A549 (cell line): Measurements from ENCODE around the gene NFIX. TPM values are rescaled to one million over a fixed set of nuclear protein-coding genes. Genes with fewer than 3 reads are reported as not detected.

Experiments used
- ATAC-seq, 2 experiments: fragments of 200-7000 bp in 1 of 2; fragments of >200 bp in 1 of 2; cut with Nextera tagmentation in 1 of 2; cut with Tn5 transposase in 1 of 2; 3 replicates each; pipeline versions ENCODE4 v1.8.0 to v1.9.1; 2018 to 2020; ENCODE audit warnings: mild to moderate bottlenecking in 1 of 2, moderate library complexity in 1 of 2
- CTCF ChIA-PET: fragments of 300-600 bp; sonication (Branson Sonifier 250); formaldehyde crosslinking; extraction: SDS; loops from one replicate; lab custom pipeline; 2021; ENCODE audit warnings: antibody characterized with exemption, inconsistent platforms; lab: Yijun Ruan, JAX
- POLR2A ChIA-PET: fragments of 350-600 bp; formaldehyde crosslinking; extraction: SDS; loops from one replicate; lab custom pipeline; 2021; ENCODE audit warnings: antibody characterized with exemption, inconsistent platforms; lab: Yijun Ruan, JAX
- DNase-seq, 2 experiments: peaks; one replicate each; pipeline versions ENCODE4 v3.0.0 to v3.0.0-alpha.2; 2011 to 2016; ENCODE audit warnings: low read depth in 1 of 2, low spot score in 1 of 2
- FAIRE-seq: peaks from 2 replicates; lab custom pipeline; 2011; peaks lifted over from hg19 to GRCh38; lab: Jason Lieb, UNC
- H3K27ac ChIP-seq, 2 experiments: fragments of >200 bp; sonication (Bioruptor Twin); formaldehyde crosslinking; 3 replicates each; pipeline ENCODE4 v1.5.1; 2016 to 2017
- H3K4me1 ChIP-seq: fragments of >200 bp; sonication (Bioruptor Twin); formaldehyde crosslinking; 3 replicates; pipeline ENCODE4 v1.6.1; 2016
- H3K4me2 ChIP-seq: fragments of >200 bp; sonication (Bioruptor Twin); formaldehyde crosslinking; 3 replicates; pipeline ENCODE4 v1.6.1; 2016
- H3K4me3 ChIP-seq: fragments of >200 bp; sonication (Bioruptor Twin); formaldehyde crosslinking; 3 replicates; pipeline ENCODE4 v1.5.1; 2016
- H3K9me3 ChIP-seq: fragments of >200 bp; sonication (Bioruptor Twin); formaldehyde crosslinking; 3 replicates; pipeline ENCODE4 v1.6.1; 2016
- CBX2 ChIP-seq: fragments of 200-600 bp; sonication (generic); IDR thresholded peaks from 2 replicates; pipeline ENCODE4 v1.6.1; 2016; ENCODE audit warnings: low read depth, mild to moderate bottlenecking, borderline replicate concordance
- CHD4 ChIP-seq: fragments of 200-600 bp; sonication (generic); IDR thresholded peaks from 2 replicates; pipeline ENCODE4 v1.6.1; 2016; ENCODE audit warnings: antibody characterized with exemption, mild to moderate bottlenecking, borderline replicate concordance
- EP300 ChIP-seq, 2 experiments: fragments of >200 bp; sonication (Bioruptor Twin); formaldehyde crosslinking; IDR thresholded peaks; 2 replicates in 1 of 2; 3 replicates in 1 of 2; pipeline ENCODE4 v1.6.1; 2016 to 2017
- ESRRA ChIP-seq: fragments of 150-350 bp; IDR thresholded peaks from 2 replicates; pipeline ENCODE4 v1.6.1; 2014; ENCODE audit warnings: mild to moderate bottlenecking, low read length, borderline replicate concordance
- HDAC2 ChIP-seq: fragments of 200-600 bp; sonication (generic); IDR thresholded peaks from 2 replicates; pipeline ENCODE4 v1.6.1; 2016
- HMGXB4 ChIP-seq: fragments of 250-450 bp; sonication (Bioruptor Pico); IDR thresholded peaks from 2 replicates; pipeline ENCODE4 v1.5.0; 2021; ENCODE audit warnings: mild to moderate bottlenecking, moderate library complexity, borderline replicate concordance
- HOXA7 ChIP-seq: fragments of 250-450 bp; sonication (Bioruptor Pico); IDR thresholded peaks from 2 replicates; pipeline ENCODE4 v1.5.0; 2020; ENCODE audit warnings: mild to moderate bottlenecking, moderate library complexity
- KDM1A ChIP-seq: fragments of 200-600 bp; sonication (generic); IDR thresholded peaks from 2 replicates; pipeline ENCODE4 v1.6.1; 2016; ENCODE audit warnings: low read depth, mild to moderate bottlenecking
- KDM5A ChIP-seq: fragments of 200-600 bp; sonication (generic); IDR thresholded peaks from 2 replicates; pipeline ENCODE4 v1.6.1; 2016; ENCODE audit warnings: antibody characterized with exemption, mild to moderate bottlenecking
- MAFK ChIP-seq: fragments of 450-650 bp; IDR thresholded peaks from 2 replicates; pipeline ENCODE4 v1.6.1; 2014; ENCODE audit not compliant: partially characterized antibody
- MAZ ChIP-seq: fragments of 150-350 bp; IDR thresholded peaks from 2 replicates; pipeline ENCODE4 v1.6.1; 2014; ENCODE audit warnings: antibody characterized with exemption, low read depth, low read length, borderline replicate concordance
- MYC ChIP-seq: IDR thresholded peaks from 2 replicates; pipeline ENCODE4 v1.6.1; 2012; ENCODE audit warnings: mild to moderate bottlenecking, inconsistent platforms, low read length, improper control_type of control experiment, borderline replicate concordance
- POLR2A ChIP-seq: IDR thresholded peaks from 2 replicates; pipeline ENCODE4 v1.6.1; 2012; ENCODE audit warnings: mild to moderate bottlenecking, low read length
- SREBF2 ChIP-seq: fragments of 450-650 bp; IDR thresholded peaks from 2 replicates; pipeline ENCODE4 v1.6.1; 2014; ENCODE audit warnings: mild to moderate bottlenecking, moderate library complexity
- ZFP36 ChIP-seq: fragments of 450-650 bp; IDR thresholded peaks from 2 replicates; pipeline ENCODE4 v1.6.1; 2014; ENCODE audit warnings: borderline replicate concordance; ENCODE audit not compliant: partially characterized antibody
- WGBS: methylation state at CpG from one replicate; pipeline ENCODE4 v1.1.6; 2017; ENCODE audit errors: missing lambda C conversion rate; 5-methylcytosine and 5-hydroxymethylcytosine counted together
- polyA plus RNA-seq, 4 experiments: library from polyadenylated mRNA; depleted of rRNA in 3 of 4; stranded (reverse); fragments of >200 nt; fragmentation: RNase III in 1 of 4; extraction: RNeasy Plus Mini Kit Qiagen cat#74134 plus additional on column Dnase treatment in 1 of 4; gene quantifications; 2 replicates in 3 of 4; 3 replicates in 1 of 4; pipeline ENCODE4 v1.2.3, GENCODE V29; 2011 to 2017
- TF ChIP-seq, protein P1 (sequence below): IDR thresholded peaks from 2 replicates; pipeline ENCODE4 v1.6.1; 2012; ENCODE audit warnings: low read depth, borderline replicate concordance
- TF ChIP-seq, protein P2 (sequence below): fragments of >200 bp; sonication (Bioruptor Twin); formaldehyde crosslinking; IDR thresholded peaks from 3 replicates; pipeline ENCODE4 v1.5.1; 2016
- TF ChIP-seq, protein P3 (sequence below): fragments of >200 bp; sonication (Bioruptor Twin); formaldehyde crosslinking; IDR thresholded peaks from 3 replicates; pipeline ENCODE4 v1.6.1; 2016

The NFIX gene
- polyA plus RNA-seq, 2 of the 4 experiments (the other 2 are of a cell fraction), result 0.52 to 3.0 TPM

GRCh38 chr19:13094106-13094504 is 98.8 kb downstream of the NFIX start:
- TF ChIP-seq CBX2 (no peak), ZFP36 (no peak), MYC (no peak), SREBF2 (no peak), KDM5A (no peak)
- peak in 1 of 2 experiments; percentile 18; a peak in 3 of 6 replicates for ATAC-seq
- ChIA-PET CTCF (interaction anchor here (0.6 to 9.1 kb wide), 49 partner anchors 10 to 328 kb away, joined by 3 to 309 read pairs (median 5); partner anchors contain the start of genes DAND5, IER2 and STX10), POLR2A (interaction anchor here (0.5 to 0.7 kb wide), 2 partner anchors 31 to 111 kb away, joined by 3 to 9 read pairs; no protein-coding TSS in a partner anchor)
- H3K9me3 ChIP-seq, result no peaks in the 10 kb centered on the region
- peak overlapping the region; percentile 36; the same call in 2 of the 3 replicates for H3K4me2 ChIP-seq
- DNase-seq, result no peak
- peak overlapping the region in 1 of 2 experiments; percentile 60; a peak in 2 of 6 replicates for H3K27ac ChIP-seq
- no peak for FAIRE-seq
- H3K4me1 ChIP-seq, result peaks cover 57% of the 10 kb centered on the region
- WGBS, result 18% methylated on average over 4 of the region's 5 CpGs
- no peak overlapping the region for H3K4me3 ChIP-seq

- TF ChIP-seq POLR2A (no peak), KDM1A (no peak), HDAC2 (no peak), HMGXB4 (CRISPR knock-in tag) (no peak), CHD4 (no peak), EP300 (IDR thresholded peaks at IDR 0.05) (no peak), ESRRA (no peak), MAFK (no peak), MAZ (no peak), HOXA7 (CRISPR knock-in tag) (no peak)
- TF ChIP-seq, protein P1, sequence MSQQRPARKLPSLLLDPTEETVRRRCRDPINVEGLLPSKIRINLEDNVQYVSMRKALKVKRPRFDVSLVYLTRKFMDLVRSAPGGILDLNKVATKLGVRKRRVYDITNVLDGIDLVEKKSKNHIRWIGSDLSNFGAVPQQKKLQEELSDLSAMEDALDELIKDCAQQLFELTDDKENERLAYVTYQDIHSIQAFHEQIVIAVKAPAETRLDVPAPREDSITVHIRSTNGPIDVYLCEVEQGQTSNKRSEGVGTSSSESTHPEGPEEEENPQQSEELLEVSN, result no peak
- TF ChIP-seq, protein P2, sequence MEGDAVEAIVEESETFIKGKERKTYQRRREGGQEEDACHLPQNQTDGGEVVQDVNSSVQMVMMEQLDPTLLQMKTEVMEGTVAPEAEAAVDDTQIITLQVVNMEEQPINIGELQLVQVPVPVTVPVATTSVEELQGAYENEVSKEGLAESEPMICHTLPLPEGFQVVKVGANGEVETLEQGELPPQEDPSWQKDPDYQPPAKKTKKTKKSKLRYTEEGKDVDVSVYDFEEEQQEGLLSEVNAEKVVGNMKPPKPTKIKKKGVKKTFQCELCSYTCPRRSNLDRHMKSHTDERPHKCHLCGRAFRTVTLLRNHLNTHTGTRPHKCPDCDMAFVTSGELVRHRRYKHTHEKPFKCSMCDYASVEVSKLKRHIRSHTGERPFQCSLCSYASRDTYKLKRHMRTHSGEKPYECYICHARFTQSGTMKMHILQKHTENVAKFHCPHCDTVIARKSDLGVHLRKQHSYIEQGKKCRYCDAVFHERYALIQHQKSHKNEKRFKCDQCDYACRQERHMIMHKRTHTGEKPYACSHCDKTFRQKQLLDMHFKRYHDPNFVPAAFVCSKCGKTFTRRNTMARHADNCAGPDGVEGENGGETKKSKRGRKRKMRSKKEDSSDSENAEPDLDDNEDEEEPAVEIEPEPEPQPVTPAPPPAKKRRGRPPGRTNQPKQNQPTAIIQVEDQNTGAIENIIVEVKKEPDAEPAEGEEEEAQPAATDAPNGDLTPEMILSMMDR, result no peak
- TF ChIP-seq, protein P3, sequence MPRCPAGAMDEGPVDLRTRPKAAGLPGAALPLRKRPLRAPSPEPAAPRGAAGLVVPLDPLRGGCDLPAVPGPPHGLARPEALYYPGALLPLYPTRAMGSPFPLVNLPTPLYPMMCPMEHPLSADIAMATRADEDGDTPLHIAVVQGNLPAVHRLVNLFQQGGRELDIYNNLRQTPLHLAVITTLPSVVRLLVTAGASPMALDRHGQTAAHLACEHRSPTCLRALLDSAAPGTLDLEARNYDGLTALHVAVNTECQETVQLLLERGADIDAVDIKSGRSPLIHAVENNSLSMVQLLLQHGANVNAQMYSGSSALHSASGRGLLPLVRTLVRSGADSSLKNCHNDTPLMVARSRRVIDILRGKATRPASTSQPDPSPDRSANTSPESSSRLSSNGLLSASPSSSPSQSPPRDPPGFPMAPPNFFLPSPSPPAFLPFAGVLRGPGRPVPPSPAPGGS, result no peak
- TF ChIP-seq, all 56 proteins: peak for 0
- POLR2A ChIA-PET, result no interaction called here
- FAIRE-seq, result no peak
- CTCF ChIA-PET, result interaction anchor here (0.8 to 9.1 kb wide), 30 partner anchors 10 to 168 kb away, joined by 3 to 309 read pairs (median 8); partner anchors contain the start of genes IER2 and STX10
- H3K4me2 ChIP-seq, result peak overlapping the region; percentile 28; the same call in 2 of the 3 replicates
- DNase-seq, result no peak
- H3K4me3 ChIP-seq, result no peak overlapping the region
- peak overlapping the region in 1 of 2 experiments; percentile 16; a peak in 1 of 6 replicates for H3K27ac ChIP-seq
- H3K9me3 ChIP-seq, result no peaks in the 10 kb centered on the region
- H3K4me1 ChIP-seq, result peaks cover 57% of the 10 kb centered on the region
- peak; percentile 17 to 49; a peak in 3 of 6 replicates for ATAC-seq
- 64% methylated on average over 11 of the region's 16 CpGs for WGBS
Measured at GRCh38 chr19:13094771-13095392, 99.6 kb downstream of the NFIX start.
